ENCODE measurements around the gene GMCL1. TPM values are rescaled to one million over a fixed set of nuclear protein-coding genes. Genes with fewer than 3 reads are reported as not detected.
"Not testable (repeated sequence)": the region's sequence is repeated elsewhere in the genome, so short reads cannot be mapped to it uniquely, and the experiment has no call there.

Gene GMCL1
- total RNA-seq, 1 experiment from 2014 or later = 12.7 TPM

DNA sequence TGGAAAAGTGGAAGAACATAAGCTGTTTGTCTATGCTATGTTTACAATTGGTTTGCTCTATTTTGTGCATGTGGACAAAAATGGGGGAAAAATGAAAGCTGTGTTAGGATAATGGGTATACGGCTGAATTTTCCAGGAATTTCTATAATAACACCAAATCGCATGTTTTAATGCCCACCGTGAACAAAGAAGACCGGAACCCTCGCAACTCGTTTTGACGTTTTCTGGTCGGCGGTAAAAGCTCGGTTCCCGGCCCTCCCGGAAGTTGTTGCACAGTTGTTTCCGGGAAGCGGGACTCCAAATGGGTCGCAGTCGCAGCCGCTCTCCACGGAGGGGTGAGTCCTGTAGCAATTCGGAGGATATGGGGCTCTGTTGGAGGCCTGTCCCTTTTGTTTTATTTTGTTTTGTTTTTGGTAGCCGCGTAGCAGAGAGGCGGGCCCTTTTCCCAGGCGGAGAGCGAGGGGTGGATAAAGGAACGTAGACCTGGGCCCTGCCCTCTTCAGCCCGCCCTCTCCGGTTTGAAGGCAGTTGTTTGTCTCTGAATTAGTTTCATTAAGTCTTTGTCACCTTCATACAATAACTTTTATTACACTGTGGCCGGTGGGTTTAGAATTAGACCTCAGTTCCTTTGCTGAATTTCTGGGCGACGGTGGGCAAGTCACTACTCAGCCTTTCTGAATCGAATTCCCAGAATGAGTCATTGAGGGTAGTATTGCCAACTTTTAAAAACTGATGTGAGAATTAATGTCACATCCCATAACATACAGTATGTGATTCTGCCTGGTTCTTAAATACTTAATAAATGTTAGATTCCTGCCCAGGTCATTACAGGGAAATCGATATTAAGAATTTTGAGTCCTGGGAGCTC is 64.5 kb downstream of the GMCL1 start, which contains the start of gene SNRNP27:
TSS of gene SNRNP27 (plus strand) at position 273 of the 868 bp plus-strand sequence. CDS start at position 302, 29 bp downstream.
- ATAC-seq (peak; percentile 79), DNase-seq (peak; percentile 86)
- H3F3A ChIP-seq (ENCODE audit: low read length, unreplicated experiment) = no peaks in the 10 kb centered on the region
- peaks cover 45% of the 10 kb centered on the region for H3K79me2 ChIP-seq (ENCODE audit: low read length)
- peak within 1 kb of the TSS; percentile 90 for H3K4me2 ChIP-seq (ENCODE audit: low read length)
- H3K27me3 ChIP-seq (ENCODE audit: low read length) = no peaks in the 10 kb centered on the region
- H3K9me2 ChIP-seq (replicated peaks; ENCODE audit: low read length) = no peaks in the 10 kb centered on the region
- H4K20me1 ChIP-seq (ENCODE audit: low read length) = no peaks in the 10 kb centered on the region
- TSS peak; percentile 78 for BruUV-seq (replicated peaks)
- intact Hi-C loops (cut with micrococcal nuclease) = loop anchor here (5.0 kb wide), 2 partner anchors 52 to 152 kb away; partner anchors contain the start of gene ANXA4
- H2AFZ ChIP-seq (ENCODE audit: low read length) = peak within 1 kb of the TSS; percentile 100
- peaks cover 30% of the 10 kb centered on the region for H3K36me3 ChIP-seq (ENCODE audit: low read depth, low read length)
- ChIA-PET CTCF (interaction anchor here (1.1 kb wide), 1 partner anchor 169 kb away, joined by 4 read pairs; no protein-coding TSS in a partner anchor), POLR2A (ENCODE audit: unreplicated experiment) (interaction anchor here (0.6 to 0.7 kb wide), 3 partner anchors 171 to 273 kb away, joined by 3 read pairs; no protein-coding TSS in a partner anchor)
- peak within 1 kb of the TSS; percentile 58 for H3K27ac ChIP-seq (ENCODE audit: low read length)
- H3K9ac ChIP-seq (ENCODE audit: low read length) = peak within 1 kb of the TSS; percentile 89
- TF ChIP-seq EZH2 (IDR thresholded peaks at IDR 0.05; ENCODE audit: low read length, unreplicated experiment) (no peak), EZH2phosphoT487 (IDR thresholded peaks at IDR 0.05; ENCODE audit: borderline replicate concordance, low read length) (no peak)
- TF ChIP-seq, protein P1, sequence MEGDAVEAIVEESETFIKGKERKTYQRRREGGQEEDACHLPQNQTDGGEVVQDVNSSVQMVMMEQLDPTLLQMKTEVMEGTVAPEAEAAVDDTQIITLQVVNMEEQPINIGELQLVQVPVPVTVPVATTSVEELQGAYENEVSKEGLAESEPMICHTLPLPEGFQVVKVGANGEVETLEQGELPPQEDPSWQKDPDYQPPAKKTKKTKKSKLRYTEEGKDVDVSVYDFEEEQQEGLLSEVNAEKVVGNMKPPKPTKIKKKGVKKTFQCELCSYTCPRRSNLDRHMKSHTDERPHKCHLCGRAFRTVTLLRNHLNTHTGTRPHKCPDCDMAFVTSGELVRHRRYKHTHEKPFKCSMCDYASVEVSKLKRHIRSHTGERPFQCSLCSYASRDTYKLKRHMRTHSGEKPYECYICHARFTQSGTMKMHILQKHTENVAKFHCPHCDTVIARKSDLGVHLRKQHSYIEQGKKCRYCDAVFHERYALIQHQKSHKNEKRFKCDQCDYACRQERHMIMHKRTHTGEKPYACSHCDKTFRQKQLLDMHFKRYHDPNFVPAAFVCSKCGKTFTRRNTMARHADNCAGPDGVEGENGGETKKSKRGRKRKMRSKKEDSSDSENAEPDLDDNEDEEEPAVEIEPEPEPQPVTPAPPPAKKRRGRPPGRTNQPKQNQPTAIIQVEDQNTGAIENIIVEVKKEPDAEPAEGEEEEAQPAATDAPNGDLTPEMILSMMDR (conservative IDR thresholded peaks at IDR 0.05; ENCODE audit: low read depth, low read length) = no peak
- H3K9me3 ChIP-seq (ENCODE audit: low read length) = no peaks in the 10 kb centered on the region
- H3K4me3 ChIP-seq (ENCODE audit: low read length) = peak within 1 kb of the TSS; percentile 82
- peaks cover 10% of the 10 kb centered on the region for H3K4me1 ChIP-seq (ENCODE audit: insufficient read depth, low read length)

- H3K36me3 ChIP-seq (ENCODE audit: low read depth, low read length) = peaks cover 35% of the 10 kb centered on the region
- H3K27ac ChIP-seq (ENCODE audit: low read length); H3K9me2 ChIP-seq (replicated peaks; ENCODE audit: low read length); H3K9me3 ChIP-seq (ENCODE audit: low read length); H3F3A ChIP-seq (ENCODE audit: low read length, unreplicated experiment); CTCF ChIA-PET; DNase-seq; BruUV-seq (replicated peaks); POLR2A ChIA-PET (ENCODE audit: unreplicated experiment); ATAC-seq; H3K4me1 ChIP-seq (ENCODE audit: insufficient read depth, low read length); H4K20me1 ChIP-seq (ENCODE audit: low read length); H3K27me3 ChIP-seq (ENCODE audit: low read length): not testable (repeated sequence)
- peaks cover 50% of the 10 kb centered on the region for H3K79me2 ChIP-seq (ENCODE audit: low read length)
- H3K4me3 ChIP-seq (ENCODE audit: low read length) = peak overlapping the region; percentile 82
- peak overlapping the region; percentile 89 for H3K9ac ChIP-seq (ENCODE audit: low read length)
- H3K4me2 ChIP-seq (ENCODE audit: low read length) = peak overlapping the region; percentile 90
- intact Hi-C loops (cut with micrococcal nuclease) = loop anchor here (5.0 kb wide), 2 partner anchors 52 to 152 kb away; partner anchors contain the start of gene ANXA4
- peak overlapping the region; percentile 45 for H2AFZ ChIP-seq (ENCODE audit: low read length)
Observed at GRCh38 chr2:69894737-69895136, 65.3 kb downstream of the GMCL1 start.

DNA sequence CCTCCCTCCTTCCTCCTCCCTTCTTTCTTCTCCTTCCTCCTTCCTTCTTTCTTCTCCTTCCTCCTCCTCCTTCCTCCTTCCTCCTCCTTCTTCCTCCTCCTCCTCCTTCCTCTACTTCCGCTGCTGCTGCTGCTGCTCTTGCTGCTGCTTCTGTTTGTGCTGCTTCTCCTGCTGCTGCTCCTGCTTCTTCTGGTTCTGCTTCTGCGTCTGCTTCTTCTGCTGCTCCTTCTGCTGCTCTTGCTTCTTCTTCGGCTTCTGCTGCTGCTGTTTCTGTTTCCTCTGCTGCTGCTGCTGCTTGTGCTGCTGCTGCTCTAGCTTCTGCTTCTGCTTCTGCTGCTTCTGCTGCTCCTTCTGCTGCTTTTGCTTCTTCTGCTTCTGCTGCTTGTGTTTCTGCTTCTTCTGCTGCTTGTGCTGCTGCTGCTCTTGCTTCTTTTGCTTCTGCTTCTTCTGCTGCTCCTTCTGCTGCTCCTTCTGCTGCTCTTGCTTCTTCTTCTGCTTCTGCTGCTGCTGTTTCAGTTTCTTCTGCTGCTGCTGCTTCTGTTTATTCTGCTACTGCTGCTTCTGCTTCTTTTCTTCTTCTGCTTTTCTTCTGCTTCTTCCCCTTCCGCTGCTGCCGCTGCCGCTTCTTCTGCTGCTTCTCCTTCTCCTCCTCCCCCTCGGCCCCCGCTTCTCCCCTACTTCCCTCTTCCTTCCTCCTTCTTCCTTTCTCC is 72.9 kb downstream of the GMCL1 start:
- H3K27me3 ChIP-seq (ENCODE audit: low read length) = no peaks in the 10 kb centered on the region
- H3K36me3 ChIP-seq (ENCODE audit: low read depth, low read length) = peaks cover 54% of the 10 kb centered on the region
- H2AFZ ChIP-seq (ENCODE audit: low read length) = no peak overlapping the region
- no peaks in the 10 kb centered on the region for H3K9me3 ChIP-seq (ENCODE audit: low read length)
- DNase-seq (no peak), ATAC-seq (no peak)
- CTCF ChIA-PET = no interaction called here
- intact Hi-C loops (cut with micrococcal nuclease) = no loop called here
- H3K9me2 ChIP-seq (replicated peaks; ENCODE audit: low read length) = no peaks in the 10 kb centered on the region
- H3K27ac ChIP-seq (ENCODE audit: low read length) = no peak overlapping the region
- no peak overlapping the region for H3K4me3 ChIP-seq (ENCODE audit: low read length)
- H3K4me1 ChIP-seq (ENCODE audit: insufficient read depth, low read length) = no peaks in the 10 kb centered on the region
- TF ChIP-seq, protein P1 (conservative IDR thresholded peaks at IDR 0.05; ENCODE audit: low read depth, low read length) = no peak
- TF ChIP-seq EZH2phosphoT487 (IDR thresholded peaks at IDR 0.05; ENCODE audit: borderline replicate concordance, low read length) = no peak
- no peak for TF ChIP-seq EZH2 (IDR thresholded peaks at IDR 0.05; ENCODE audit: low read length, unreplicated experiment)
- POLR2A ChIA-PET (ENCODE audit: unreplicated experiment) = no interaction called here
- H3F3A ChIP-seq (ENCODE audit: low read length, unreplicated experiment) = no peaks in the 10 kb centered on the region
- no peak overlapping the region for H3K4me2 ChIP-seq (ENCODE audit: low read length)
- no peaks in the 10 kb centered on the region for H4K20me1 ChIP-seq (ENCODE audit: low read length)
- H3K79me2 ChIP-seq (ENCODE audit: low read length) = peaks cover 31% of the 10 kb centered on the region
- no peak overlapping the region for H3K9ac ChIP-seq (ENCODE audit: low read length)
- no TSS peak for BruUV-seq (replicated peaks)
